HepG2 (cell line): Measurements from ENCODE around the gene CCN2. TPM values are rescaled to one million over a fixed set of nuclear protein-coding genes. Genes with fewer than 3 reads are reported as not detected.

Experiments
- ATM ChIP-seq: fragments of 450-650 bp; IDR thresholded peaks from 2 replicates; pipeline ENCODE4 v1.7.1; 2017; ENCODE audit warnings: mild to moderate bottlenecking, borderline replicate concordance
- CHD4 ChIP-seq: fragments of 200-600 bp; sonication (generic); IDR thresholded peaks from 2 replicates; pipeline ENCODE4 v1.7.0; 2017; ENCODE audit warnings: mild to moderate bottlenecking, low read length, borderline replicate concordance
- DZIP1 ChIP-seq: sonication (generic); formaldehyde crosslinking; IDR thresholded peaks from 2 replicates; pipeline ENCODE4 v1.5.0; 2020; ENCODE audit warnings: mild to moderate bottlenecking, missing genetic modification reagents
- E2F5 ChIP-seq: sonication (generic); formaldehyde crosslinking; conservative IDR thresholded peaks from 2 replicates; pipeline ENCODE4 v1.4.0; 2020; ENCODE audit warnings: missing genetic modification reagents
- GATA4 ChIP-seq: sonication (generic); IDR thresholded peaks from 2 replicates; pipeline ENCODE4 v1.6.1; 2016; ENCODE audit warnings: antibody characterized with exemption, low read depth, borderline replicate concordance
- GTF3A ChIP-seq: sonication (generic); formaldehyde crosslinking; conservative IDR thresholded peaks from 2 replicates; pipeline ENCODE4 v1.4.0; 2020; ENCODE audit warnings: mild to moderate bottlenecking, missing genetic modification reagents
- HNRNPH1 ChIP-seq: fragments of 200-400 bp; formaldehyde crosslinking; optimal IDR thresholded peaks from 2 replicates; pipeline ENCODE3; 2017; ENCODE audit warnings: mild to moderate bottlenecking, low read depth, low read length
- MEF2D ChIP-seq: sonication (generic); formaldehyde crosslinking; IDR thresholded peaks from 2 replicates; pipeline ENCODE4 v1.5.1; 2020; ENCODE audit warnings: mild to moderate bottlenecking, missing genetic modification reagents
- MYNN ChIP-seq: sonication (generic); formaldehyde crosslinking; IDR thresholded peaks from 2 replicates; pipeline ENCODE4 v1.4.0; 2020; ENCODE audit warnings: mild to moderate bottlenecking, low read depth, missing genetic modification reagents
- NR2F6 ChIP-seq, 2 experiments: IDR thresholded peaks; 2 replicates each; pipeline ENCODE4 v1.6.1; 2016; ENCODE audit warnings: antibody characterized with exemption in 1 of 2, mild to moderate bottlenecking in 1 of 2
- SMAD9 ChIP-seq: sonication (generic); formaldehyde crosslinking; IDR thresholded peaks from 2 replicates; pipeline ENCODE4 v1.5.1; 2020; ENCODE audit warnings: mild to moderate bottlenecking, missing genetic modification reagents
- TGIF2 ChIP-seq: IDR thresholded peaks from 2 replicates; pipeline ENCODE4 v1.6.1; 2016; ENCODE audit warnings: control low read depth, missing compliant biosample characterization
- ZFAT ChIP-seq: sonication (generic); formaldehyde crosslinking; conservative IDR thresholded peaks from 2 replicates; pipeline ENCODE4 v1.8.1; 2023; ENCODE audit warnings: missing genetic modification reagents, inconsistent platforms
- ZFYVE20 ChIP-seq: sonication (generic); formaldehyde crosslinking; IDR thresholded peaks from 2 replicates; pipeline ENCODE4 v1.8.0; 2023; ENCODE audit warnings: low read depth, mild to moderate bottlenecking, moderate library complexity, missing genetic modification reagents, borderline replicate concordance
- ZNF253 ChIP-seq: sonication (generic); formaldehyde crosslinking; IDR thresholded peaks from 2 replicates; pipeline ENCODE4 v1.8.0; 2022; ENCODE audit warnings: mild to moderate bottlenecking, missing genetic modification reagents, borderline replicate concordance
- ZNF275 ChIP-seq: sonication (generic); formaldehyde crosslinking; IDR thresholded peaks from 2 replicates; pipeline ENCODE4 v1.8.0; 2022; ENCODE audit warnings: missing genetic modification reagents, mild to moderate bottlenecking, inconsistent platforms, borderline replicate concordance
- ZNF30 ChIP-seq: sonication (generic); formaldehyde crosslinking; IDR thresholded peaks from 2 replicates; pipeline ENCODE4 v1.5.0; 2020; ENCODE audit warnings: mild to moderate bottlenecking, missing genetic modification reagents
- ZNF317 ChIP-seq: sonication (generic); formaldehyde crosslinking; IDR thresholded peaks from 2 replicates; pipeline ENCODE4 v1.5.0; 2020; ENCODE audit warnings: mild to moderate bottlenecking, missing genetic modification reagents
- ZNF367 ChIP-seq: sonication (generic); formaldehyde crosslinking; IDR thresholded peaks from 2 replicates; pipeline ENCODE4 v1.4.0; 2020; ENCODE audit warnings: missing genetic modification reagents, borderline replicate concordance
- ZNF441 ChIP-seq: sonication (generic); formaldehyde crosslinking; IDR thresholded peaks from 2 replicates; pipeline ENCODE4 v1.7.0; 2021; ENCODE audit warnings: missing genetic modification reagents, borderline replicate concordance
- ZNF496 ChIP-seq: sonication (generic); formaldehyde crosslinking; IDR thresholded peaks from 2 replicates; pipeline ENCODE4 v1.8.1; 2023; ENCODE audit warnings: mild to moderate bottlenecking, moderate library complexity, missing genetic modification reagents; ENCODE audit not compliant: insufficient replicate concordance
- ZNF512 ChIP-seq: sonication (generic); formaldehyde crosslinking; IDR thresholded peaks from 2 replicates; pipeline ENCODE4 v1.4.0; 2020; ENCODE audit warnings: mild to moderate bottlenecking, missing genetic modification reagents
- ZNF569 ChIP-seq: sonication (generic); formaldehyde crosslinking; IDR thresholded peaks from 2 replicates; pipeline ENCODE4 v1.5.0; 2020; ENCODE audit warnings: mild to moderate bottlenecking, missing genetic modification reagents, moderate library complexity, borderline replicate concordance
- polyA plus RNA-seq, 8 experiments: library from polyadenylated mRNA; depleted of rRNA in 3 of 8; stranded (reverse) in 7 of 8; unstranded in 1 of 8; fragments of >200 nt; fragmentation: Illumina TruSeq in 4 of 8; extraction: Trizol in 4 of 8; gene quantifications; 2 replicates each; pipeline versions ENCODE4 v1.2.1 to v1.2.3, GENCODE V29; 2011 to 2016; ENCODE audit warnings: low read depth in 4 of 8, missing spikeins in 1 of 8, mixed read lengths in 1 of 8; ENCODE audit not compliant: insufficient read depth in 1 of 8
- total RNA-seq, 5 experiments: library from RNA; depleted of rRNA; stranded (reverse); fragments of >200 nt; fragmentation: Illumina TruSeq; extraction: Trizol; gene quantifications; 2 replicates each; pipeline ENCODE4 v1.2.3, GENCODE V29; 2016; ENCODE audit warnings: low read depth in 1 of 5

Gene CCN2
- total and polyA plus RNA-seq, 2 of the 13 experiments (the other 11 are each of a cell fraction or from before 2014, with no cell fraction given), result 34.7 to 316 TPM

GRCh38 chr6:131958542-131959470 is 7.6 kb upstream of the CCN2 start (continued):
- TF ChIP-seq DZIP1 (no peak), ZFAT (CRISPR knock-in tag) (no peak), CHD4 (peak; percentile 93), ZNF496 (CRISPR knock-in tag) (no peak), MYNN (CRISPR knock-in tag) (no peak), SMAD9 (CRISPR knock-in tag) (no peak), ZFYVE20 (no peak), ZNF512 (CRISPR knock-in tag) (peak; percentile 79; the same call in 1 of the 2 replicates), ZNF30 (CRISPR knock-in tag) (no peak), MEF2D (CRISPR knock-in tag) (peak; percentile 79), ZNF317 (peak; percentile 76; the same call in 1 of the 2 replicates), TGIF2 (no peak), GATA4 (peak; percentile 87), NR2F6 (IDR thresholded peaks at IDR 0.05) (peak; percentile 85), NR2F6 (CRISPR knock-in tag; IDR thresholded peaks at IDR 0.05) (peak; percentile 89), ZNF441 (CRISPR knock-in tag) (peak; percentile 84), GTF3A (0 out of 2 replicates have a peak, but pooled peaks have one; percentile 89), E2F5 (CRISPR knock-in tag) (no peak), ZNF367 (CRISPR knock-in tag) (no peak), ZNF275 (CRISPR knock-in tag) (peak; percentile 96; the same call in 1 of the 2 replicates), HNRNPH1 (no peak), ZNF253 (CRISPR knock-in tag) (no peak), ZNF569 (CRISPR knock-in tag) (0 out of 2 replicates have a peak, but pooled peaks have one; percentile 29), ATM (no peak)
